HCT116 (cell line): ENCODE results near the gene TNFAIP8L3. TPM values are rescaled to one million over a fixed set of nuclear protein-coding genes. Genes with fewer than 3 reads are reported as not detected.

Experiments
- ATAC-seq: fragments of 200-7000 bp; cut with Tn5 transposase; 2 replicates; pipeline ENCODE4 v1.9.1; 2020; ENCODE audit warnings: mild to moderate bottlenecking, moderate library complexity
- BruUV-seq: library from RNA; stranded (reverse); fragments of 400-500 nt; replicated peaks from 2 replicates; lab custom pipeline; 2021; lab: Mats Ljungman, UMichigan
- CTCF ChIA-PET: fragments of 300-600 bp; sonication (Branson Sonifier 250); formaldehyde crosslinking; loops from one replicate; lab custom pipeline; 2021; ENCODE audit warnings: antibody characterized with exemption; lab: Charles Lee
- POLR2A ChIA-PET: fragments of 300-600, 350-600 bp; sonication (Branson Sonifier 250); formaldehyde crosslinking; loops from one replicate; lab custom pipeline; 2021; ENCODE audit warnings: antibody characterized with exemption; lab: Charles Lee
- RAD21 ChIA-PET, 2 experiments: fragments of 300-600 bp; sonication (Branson Sonifier 250); formaldehyde crosslinking; loops; one replicate each; lab custom pipeline; 2023; ENCODE audit warnings: low total read pairs in 2 of 2; ENCODE audit not compliant: uncharacterized antibody in 2 of 2, unreplicated experiment in 2 of 2, low non-redundant PET in 1 of 2; lab: Charles Lee
- DNase-seq: peaks from one replicate; pipeline ENCODE4 v3.0.0-alpha.2; 2010; ENCODE audit warnings: low read depth, low spot score
- H2AFZ ChIP-seq: fragments of 200-600 bp; shearing (Covaris generic), sonication (generic); 2 replicates; pipeline ENCODE4 v1.6.1; 2017; ENCODE audit warnings: low read depth, mixed run types, mixed read lengths, antibody characterized with exemption, low read length; ENCODE audit not compliant: poor library complexity, severe bottlenecking
- H3K27ac ChIP-seq: 2 replicates; pipeline ENCODE4 v1.5.1; 2012; ENCODE audit warnings: low read depth, low read length
- H3K27me3 ChIP-seq: fragments of 200-600 bp; sonication (generic); 2 replicates; pipeline ENCODE4 v1.6.1; 2016; ENCODE audit warnings: mixed run types, low read length, mixed read lengths; ENCODE audit not compliant: insufficient read depth
- H3K36me3 ChIP-seq, 2 experiments: fragments of 200-500 bp in 1 of 2; fragments of 200-600 bp in 1 of 2; sonication (Bioruptor generic) in 1 of 2; sonication (generic) in 1 of 2; 2 replicates each; pipeline versions ENCODE4 v1.5.1 to v1.6.1; 2014 to 2016; ENCODE audit warnings: low read length in 2 of 2, inconsistent platforms in 1 of 2, mixed read lengths in 1 of 2, mixed run types in 1 of 2; ENCODE audit not compliant: insufficient read depth in 2 of 2, control insufficient read depth in 1 of 2
- H3K4me1 ChIP-seq, 2 experiments: fragments of 200-600 bp in 1 of 2; sonication (generic) in 1 of 2; 2 replicates each; pipeline versions ENCODE4 v1.5.1 to v1.6.1; 2012 to 2017; ENCODE audit warnings: low read length in 2 of 2, inconsistent platforms in 1 of 2, mild to moderate bottlenecking in 1 of 2, mixed read lengths in 1 of 2, mixed run types in 1 of 2, moderate library complexity in 1 of 2; ENCODE audit not compliant: insufficient read depth in 2 of 2, control insufficient read depth in 1 of 2
- H3K4me2 ChIP-seq: fragments of 200-600 bp; sonication (generic); 2 replicates; pipeline ENCODE4 v1.6.1; 2017; ENCODE audit warnings: mixed run types, low read length, mixed read lengths
- H3K4me3 ChIP-seq, 2 experiments: fragments of 200-600 bp in 1 of 2; sonication (generic) in 1 of 2; replicated peaks in 1 of 2; 2 replicates each; pipeline ENCODE4 v1.5.1; 2011 to 2016; ENCODE audit warnings: low read length in 2 of 2, control low read depth in 1 of 2, low read depth in 1 of 2, mild to moderate bottlenecking in 1 of 2, mixed read lengths in 1 of 2, mixed run types in 1 of 2
- H3K79me2 ChIP-seq: fragments of 200-600 bp; sonication (generic); 2 replicates; pipeline ENCODE4 v1.6.1; 2017; ENCODE audit warnings: mild to moderate bottlenecking, mixed run types, low read length, moderate library complexity, mixed read lengths; ENCODE audit not compliant: insufficient read depth
- H3K9ac ChIP-seq: fragments of 200-600 bp; sonication (generic); 2 replicates; pipeline ENCODE4 v1.6.1; 2016; ENCODE audit warnings: low read length, mixed read lengths
- H3K9me2 ChIP-seq: fragments of 200-600 bp; sonication (generic), shearing (Covaris generic); 2 replicates; pipeline ENCODE4 v1.6.1; 2017; ENCODE audit warnings: mixed run types, mild to moderate bottlenecking, moderate library complexity; ENCODE audit not compliant: insufficient read depth
- H3K9me3 ChIP-seq, 2 experiments: fragments of 200-500 bp in 1 of 2; fragments of 200-600 bp in 1 of 2; sonication (Bioruptor generic) in 1 of 2; sonication (generic) in 1 of 2; 2 replicates each; pipeline ENCODE4 v1.6.1; 2014 to 2017; ENCODE audit warnings: low read length in 2 of 2, mixed read lengths in 2 of 2, inconsistent platforms in 1 of 2, low read depth in 1 of 2, mild to moderate bottlenecking in 1 of 2, mixed run types in 1 of 2, moderate library complexity in 1 of 2; ENCODE audit not compliant: control insufficient read depth in 1 of 2, insufficient read depth in 1 of 2
- H4K20me1 ChIP-seq: fragments of 200-600 bp; sonication (generic), shearing (Covaris generic); 2 replicates; pipeline ENCODE4 v1.6.1; 2017; ENCODE audit warnings: mixed run types, mild to moderate bottlenecking, moderate library complexity; ENCODE audit not compliant: insufficient read depth
- CBX3 ChIP-seq: IDR thresholded peaks from 2 replicates; pipeline ENCODE4 v1.6.1; 2012; ENCODE audit warnings: low read depth
- CTCF ChIP-seq, 3 experiments: fragments of 200-600 bp in 1 of 3; sonication (generic) in 1 of 3; IDR thresholded peaks in 2 of 3; conservative IDR thresholded peaks in 1 of 3; 2 replicates each; pipeline ENCODE4 v1.5.1; 2012 to 2017; ENCODE audit warnings: low read depth in 2 of 3, low read length in 2 of 3, antibody characterized with exemption in 1 of 3, borderline replicate concordance in 1 of 3, control low read depth in 1 of 3, mild to moderate bottlenecking in 1 of 3, mixed read lengths in 1 of 3, mixed run types in 1 of 3, moderate library complexity in 1 of 3; ENCODE audit not compliant: insufficient read depth in 1 of 3
- EGR1 ChIP-seq: IDR thresholded peaks from 2 replicates; pipeline ENCODE4 v1.6.1; 2012; ENCODE audit warnings: low read depth
- ELF1 ChIP-seq: IDR thresholded peaks from 2 replicates; pipeline ENCODE4 v1.6.1; 2012; ENCODE audit warnings: low read depth, borderline replicate concordance
- EZH2 ChIP-seq: fragments of 200-600 bp; sonication (generic); IDR thresholded peaks from 2 replicates; pipeline ENCODE4 v1.6.1; 2017; ENCODE audit warnings: antibody characterized with exemption, mixed run types
- EZH2phosphoT487 ChIP-seq: fragments of 200-600 bp; IDR thresholded peaks from 2 replicates; pipeline ENCODE4 v1.6.1; 2018; ENCODE audit warnings: antibody characterized with exemption, borderline replicate concordance
- FOSL1 ChIP-seq: IDR thresholded peaks from 2 replicates; pipeline ENCODE4 v1.6.1; 2012; ENCODE audit warnings: low read depth
- JUND ChIP-seq: IDR thresholded peaks from 2 replicates; pipeline ENCODE4 v1.6.1; 2012
- MAX ChIP-seq: IDR thresholded peaks from 2 replicates; pipeline ENCODE4 v1.6.1; 2012
- RAD21 ChIP-seq: IDR thresholded peaks from 2 replicates; pipeline ENCODE4 v1.6.1; 2012; ENCODE audit warnings: low read depth, mild to moderate bottlenecking
- SIN3A ChIP-seq: IDR thresholded peaks from 2 replicates; pipeline ENCODE4 v1.6.1; 2012; ENCODE audit warnings: low read depth
- SP1 ChIP-seq: IDR thresholded peaks from 2 replicates; pipeline ENCODE4 v1.6.1; 2012; ENCODE audit warnings: low read depth
- TCF7L2 ChIP-seq: IDR thresholded peaks from 2 replicates; pipeline ENCODE4 v1.7.0; 2011; ENCODE audit warnings: borderline replicate concordance, inconsistent platforms; ENCODE audit not compliant: insufficient read depth, insufficient read length; ENCODE audit errors: extremely low read depth
- YY1 ChIP-seq: IDR thresholded peaks from 2 replicates; pipeline ENCODE4 v1.6.1; 2011; ENCODE audit warnings: low read length, low read depth, moderate library complexity, mild to moderate bottlenecking; ENCODE audit not compliant: insufficient replicate concordance; ENCODE audit errors: extremely low read depth
- intact Hi-C: fragments of 100-400 bp; cut with micrococcal nuclease; formaldehyde crosslinking; loops from 2 replicates; pipeline ENCODE4 v1.10.0; 2022
- total RNA-seq: library from RNA; stranded (reverse); gene quantifications from one replicate; pipeline ENCODE4 v1.2.1, GENCODE V29; 2021; ENCODE audit not compliant: unreplicated experiment
- TF ChIP-seq, protein P1 (sequence below): IDR thresholded peaks from 2 replicates; pipeline ENCODE4 v1.6.1; 2012
- TF ChIP-seq, protein P2 (sequence below): IDR thresholded peaks from 2 replicates; pipeline ENCODE4 v1.6.1; 2012; ENCODE audit warnings: low read depth

The TNFAIP8L3 gene
- total RNA-seq, 1 experiment from 2014 or later: 0.47 TPM

DNA sequence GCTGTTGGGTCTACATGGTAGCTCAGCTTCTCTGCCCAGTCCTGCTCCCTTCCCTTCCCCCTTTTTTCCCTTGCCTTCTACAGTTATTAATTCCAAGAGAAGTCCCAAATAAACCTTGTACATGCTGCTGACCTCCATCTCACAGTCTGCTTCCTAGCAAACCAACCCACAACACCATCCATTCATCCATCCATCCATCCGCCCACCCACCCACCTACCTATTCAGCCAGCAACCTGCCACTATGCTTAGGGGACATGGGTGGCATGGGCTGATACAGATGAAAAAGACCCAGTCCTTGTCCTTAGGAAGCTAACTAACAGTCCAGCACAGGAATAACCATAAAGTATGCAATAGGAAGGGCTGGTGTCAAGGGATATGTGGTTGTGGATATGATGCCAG lies 5.7 kb downstream of the TNFAIP8L3 start:
- Histone ChIP-seq H3K79me2 (no peaks in the 10 kb centered on the region), H3K9me2 (no peaks in the 10 kb centered on the region), H3K9ac (no peak overlapping the region), H4K20me1 (no peaks in the 10 kb centered on the region), H3K36me3 (no peaks in the 10 kb centered on the region), H3K27ac (no peak overlapping the region), H3K4me1 (peaks cover 2 to 3% of the 10 kb centered on the region in 2 experiments; a peak in 1 of 4 replicates), H3K4me2 (no peak overlapping the region), H3K9me3 (no peaks in the 10 kb centered on the region), H2AFZ (no peak overlapping the region), H3K27me3 (no peaks in the 10 kb centered on the region), H3K4me3 (no peak overlapping the region)
- RAD21 ChIA-PET: no interaction called here
- CTCF ChIA-PET: no interaction called here
- DNase-seq: no peak
- POLR2A ChIA-PET: no interaction called here
- ATAC-seq: no peak
- intact Hi-C loops: no loop called here
- no TSS peak for BruUV-seq
- TF ChIP-seq ELF1 (no peak), FOSL1 (no peak), CTCF (IDR thresholded peaks at IDR 0.05 in 2 of 3, conservative IDR thresholded peaks at IDR 0.05 in 1 of 3; ENCODE audit: borderline replicate concordance in 1 of 3, insufficient read depth in 1 of 3, low read depth in 2 of 3, low read length in 2 of 3) (no peak), SP1 (no peak), JUND (no peak), TCF7L2 (no peak), YY1 (no peak), EGR1 (no peak), RAD21 (no peak), SIN3A (no peak), EZH2 (no peak), MAX (no peak), CBX3 (no peak), EZH2phosphoT487 (no peak)
- TF ChIP-seq, protein P1, sequence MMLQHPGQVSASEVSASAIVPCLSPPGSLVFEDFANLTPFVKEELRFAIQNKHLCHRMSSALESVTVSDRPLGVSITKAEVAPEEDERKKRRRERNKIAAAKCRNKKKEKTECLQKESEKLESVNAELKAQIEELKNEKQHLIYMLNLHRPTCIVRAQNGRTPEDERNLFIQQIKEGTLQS: no peak
- TF ChIP-seq, protein P2, sequence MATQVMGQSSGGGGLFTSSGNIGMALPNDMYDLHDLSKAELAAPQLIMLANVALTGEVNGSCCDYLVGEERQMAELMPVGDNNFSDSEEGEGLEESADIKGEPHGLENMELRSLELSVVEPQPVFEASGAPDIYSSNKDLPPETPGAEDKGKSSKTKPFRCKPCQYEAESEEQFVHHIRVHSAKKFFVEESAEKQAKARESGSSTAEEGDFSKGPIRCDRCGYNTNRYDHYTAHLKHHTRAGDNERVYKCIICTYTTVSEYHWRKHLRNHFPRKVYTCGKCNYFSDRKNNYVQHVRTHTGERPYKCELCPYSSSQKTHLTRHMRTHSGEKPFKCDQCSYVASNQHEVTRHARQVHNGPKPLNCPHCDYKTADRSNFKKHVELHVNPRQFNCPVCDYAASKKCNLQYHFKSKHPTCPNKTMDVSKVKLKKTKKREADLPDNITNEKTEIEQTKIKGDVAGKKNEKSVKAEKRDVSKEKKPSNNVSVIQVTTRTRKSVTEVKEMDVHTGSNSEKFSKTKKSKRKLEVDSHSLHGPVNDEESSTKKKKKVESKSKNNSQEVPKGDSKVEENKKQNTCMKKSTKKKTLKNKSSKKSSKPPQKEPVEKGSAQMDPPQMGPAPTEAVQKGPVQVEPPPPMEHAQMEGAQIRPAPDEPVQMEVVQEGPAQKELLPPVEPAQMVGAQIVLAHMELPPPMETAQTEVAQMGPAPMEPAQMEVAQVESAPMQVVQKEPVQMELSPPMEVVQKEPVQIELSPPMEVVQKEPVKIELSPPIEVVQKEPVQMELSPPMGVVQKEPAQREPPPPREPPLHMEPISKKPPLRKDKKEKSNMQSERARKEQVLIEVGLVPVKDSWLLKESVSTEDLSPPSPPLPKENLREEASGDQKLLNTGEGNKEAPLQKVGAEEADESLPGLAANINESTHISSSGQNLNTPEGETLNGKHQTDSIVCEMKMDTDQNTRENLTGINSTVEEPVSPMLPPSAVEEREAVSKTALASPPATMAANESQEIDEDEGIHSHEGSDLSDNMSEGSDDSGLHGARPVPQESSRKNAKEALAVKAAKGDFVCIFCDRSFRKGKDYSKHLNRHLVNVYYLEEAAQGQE: no peak
